ENCODE measurements around the gene HSPA2.

- TF ChIP-seq ZNF274 (IDR thresholded peaks at IDR 0.05; ENCODE audit: low read depth, low read length): no peak
- no peak for TF ChIP-seq SUZ12 (IDR thresholded peaks at IDR 0.05; ENCODE audit: extremely low read depth, insufficient read depth, insufficient read length)
- TF ChIP-seq YY1 (IDR thresholded peaks at IDR 0.05; ENCODE audit: insufficient read depth, insufficient read length): no peak
Measured at GRCh38 chr14:64495252-64495651, 45.3 kb upstream of the HSPA2 start.
